ENCODE results near the gene HMCN2.

The HMCN2 gene

GRCh38 chr9:130378875-130379648, 113.5 kb downstream of the HMCN2 start:
- Histone ChIP-seq H3K9ac (ENCODE audit: low read depth, low read length) (no peak overlapping the region), H3K9me3 (ENCODE audit: control insufficient read depth, insufficient read depth, low read length) (no peaks in the 10 kb centered on the region), H3K4me1 (ENCODE audit: insufficient read depth, low read length) (no peaks in the 10 kb centered on the region), H3K36me3 (ENCODE audit: insufficient read depth, low read length) (no peaks in the 10 kb centered on the region)

GRCh38 chr9:130379649-130379970, 114.0 kb downstream of the HMCN2 start:
- Histone ChIP-seq H3K4me1 (ENCODE audit: insufficient read depth, low read length) (no peaks in the 10 kb centered on the region), H3K9ac (ENCODE audit: low read depth, low read length) (no peak overlapping the region), H3K9me3 (ENCODE audit: control insufficient read depth, insufficient read depth, low read length) (no peaks in the 10 kb centered on the region), H3K36me3 (ENCODE audit: insufficient read depth, low read length) (no peaks in the 10 kb centered on the region)

- H3K4me1 ChIP-seq (ENCODE audit: insufficient read depth, low read length): no peaks in the 10 kb centered on the region
- H3K9ac ChIP-seq (ENCODE audit: low read depth, low read length): no peak overlapping the region
- H3K9me3 ChIP-seq (ENCODE audit: control insufficient read depth, insufficient read depth, low read length): no peaks in the 10 kb centered on the region
- H3K36me3 ChIP-seq (ENCODE audit: insufficient read depth, low read length): no peaks in the 10 kb centered on the region
Observed at GRCh38 chr9:130380920-130381469, 115.4 kb downstream of the HMCN2 start.

- H3K9me3 ChIP-seq (ENCODE audit: control insufficient read depth, insufficient read depth, low read length): no peaks in the 10 kb centered on the region
- H3K36me3 ChIP-seq (ENCODE audit: insufficient read depth, low read length): no peaks in the 10 kb centered on the region
- no peak overlapping the region for H3K9ac ChIP-seq (ENCODE audit: low read depth, low read length)
- H3K4me1 ChIP-seq (ENCODE audit: insufficient read depth, low read length): no peaks in the 10 kb centered on the region
Observed at GRCh38 chr9:130381660-130382059, 116.1 kb downstream of the HMCN2 start.

- Histone ChIP-seq H3K36me3 (ENCODE audit: insufficient read depth, low read length) (no peaks in the 10 kb centered on the region), H3K4me1 (ENCODE audit: insufficient read depth, low read length) (no peaks in the 10 kb centered on the region), H3K9ac (ENCODE audit: low read depth, low read length) (no peak overlapping the region), H3K9me3 (ENCODE audit: control insufficient read depth, insufficient read depth, low read length) (no peaks in the 10 kb centered on the region)
Observed at GRCh38 chr9:130382096-130382495, 116.5 kb downstream of the HMCN2 start.

- H3K9ac ChIP-seq (ENCODE audit: low read depth, low read length): no peak overlapping the region
- H3K36me3 ChIP-seq (ENCODE audit: insufficient read depth, low read length): no peaks in the 10 kb centered on the region
- no peaks in the 10 kb centered on the region for H3K9me3 ChIP-seq (ENCODE audit: control insufficient read depth, insufficient read depth, low read length)
- no peaks in the 10 kb centered on the region for H3K4me1 ChIP-seq (ENCODE audit: insufficient read depth, low read length)
Observed at GRCh38 chr9:130382636-130383349, 117.2 kb downstream of the HMCN2 start.

- no peaks in the 10 kb centered on the region for H3K9me3 ChIP-seq (ENCODE audit: control insufficient read depth, insufficient read depth, low read length)
Observed at GRCh38 chr9:130383350-130383715, 117.8 kb downstream of the HMCN2 start.

GRCh38 chr9:130383979-130384676, 118.6 kb downstream of the HMCN2 start:
- Histone ChIP-seq H3K4me1 (ENCODE audit: insufficient read depth, low read length) (no peaks in the 10 kb centered on the region), H3K36me3 (ENCODE audit: insufficient read depth, low read length) (no peaks in the 10 kb centered on the region), H3K9ac (ENCODE audit: low read depth, low read length) (no peak overlapping the region), H3K9me3 (ENCODE audit: control insufficient read depth, insufficient read depth, low read length) (no peaks in the 10 kb centered on the region)

More at GRCh38 chr9:130383350-130383715, 117.8 kb downstream of the HMCN2 start:
- no peaks in the 10 kb centered on the region for H3K36me3 ChIP-seq (ENCODE audit: insufficient read depth, low read length)
- no peak overlapping the region for H3K9ac ChIP-seq (ENCODE audit: low read depth, low read length)
- H3K4me1 ChIP-seq (ENCODE audit: insufficient read depth, low read length): no peaks in the 10 kb centered on the region

- Histone ChIP-seq H3K9me3 (ENCODE audit: control insufficient read depth, insufficient read depth, low read length) (no peaks in the 10 kb centered on the region), H3K4me1 (ENCODE audit: insufficient read depth, low read length) (no peaks in the 10 kb centered on the region), H3K36me3 (ENCODE audit: insufficient read depth, low read length) (no peaks in the 10 kb centered on the region), H3K9ac (ENCODE audit: low read depth, low read length) (no peak overlapping the region)
Observed at GRCh38 chr9:130385257-130385656, 119.7 kb downstream of the HMCN2 start.

GRCh38 chr9:130387398-130387797, 121.8 kb downstream of the HMCN2 start:
- no peak overlapping the region for H3K9ac ChIP-seq (ENCODE audit: low read depth, low read length)
- H3K4me1 ChIP-seq (ENCODE audit: insufficient read depth, low read length): no peaks in the 10 kb centered on the region; the same call in 1 of the 2 replicates
- H3K36me3 ChIP-seq (ENCODE audit: insufficient read depth, low read length): no peaks in the 10 kb centered on the region
- H3K9me3 ChIP-seq (ENCODE audit: control insufficient read depth, insufficient read depth, low read length): no peaks in the 10 kb centered on the region

GRCh38 chr9:130387905-130388304, 122.3 kb downstream of the HMCN2 start:
- Histone ChIP-seq H3K9ac (ENCODE audit: low read depth, low read length) (no peak overlapping the region), H3K9me3 (ENCODE audit: control insufficient read depth, insufficient read depth, low read length) (no peaks in the 10 kb centered on the region), H3K4me1 (ENCODE audit: insufficient read depth, low read length) (no peaks in the 10 kb centered on the region; the same call in 1 of the 2 replicates)

GRCh38 chr9:130390390-130390789, 124.8 kb downstream of the HMCN2 start:
- H3K9ac ChIP-seq (ENCODE audit: low read depth, low read length): no peak overlapping the region
- no peaks in the 10 kb centered on the region for H3K36me3 ChIP-seq (ENCODE audit: insufficient read depth, low read length)
- no peaks in the 10 kb centered on the region; the same call in 1 of the 2 replicates for H3K4me1 ChIP-seq (ENCODE audit: insufficient read depth, low read length)
- H3K9me3 ChIP-seq (ENCODE audit: control insufficient read depth, insufficient read depth, low read length): no peaks in the 10 kb centered on the region

More at GRCh38 chr9:130387905-130388304, 122.3 kb downstream of the HMCN2 start:
- no peaks in the 10 kb centered on the region for H3K36me3 ChIP-seq (ENCODE audit: insufficient read depth, low read length)

- H3K9me3 ChIP-seq (ENCODE audit: control insufficient read depth, insufficient read depth, low read length): no peaks in the 10 kb centered on the region
- no peak overlapping the region for H3K9ac ChIP-seq (ENCODE audit: low read depth, low read length)
- no peaks in the 10 kb centered on the region for H3K36me3 ChIP-seq (ENCODE audit: insufficient read depth, low read length)
- no peaks in the 10 kb centered on the region; the same call in 1 of the 2 replicates for H3K4me1 ChIP-seq (ENCODE audit: insufficient read depth, low read length)
Observed at GRCh38 chr9:130390986-130391385, 125.4 kb downstream of the HMCN2 start.

GRCh38 chr9:130391866-130392265, 126.3 kb downstream of the HMCN2 start:
- no peak overlapping the region for H3K9ac ChIP-seq (ENCODE audit: low read depth, low read length)
- no peaks in the 10 kb centered on the region for H3K9me3 ChIP-seq (ENCODE audit: control insufficient read depth, insufficient read depth, low read length)
- H3K36me3 ChIP-seq (ENCODE audit: insufficient read depth, low read length): no peaks in the 10 kb centered on the region
- H3K4me1 ChIP-seq (ENCODE audit: insufficient read depth, low read length): no peaks in the 10 kb centered on the region; the same call in 1 of the 2 replicates

All from ES-I3 (cell line).